ENCODE measurements around the gene ITGB5.

- TF ChIP-seq CTCF (IDR thresholded peaks at IDR 0.05; ENCODE audit: low read depth, low read length) (no peak), POLR2A (IDR thresholded peaks at IDR 0.05; ENCODE audit: extremely low read depth, insufficient read length) (no peak), MYC (IDR thresholded peaks at IDR 0.05; ENCODE audit: low read depth, low read length) (no peak)
- TF ChIP-seq, protein P1, sequence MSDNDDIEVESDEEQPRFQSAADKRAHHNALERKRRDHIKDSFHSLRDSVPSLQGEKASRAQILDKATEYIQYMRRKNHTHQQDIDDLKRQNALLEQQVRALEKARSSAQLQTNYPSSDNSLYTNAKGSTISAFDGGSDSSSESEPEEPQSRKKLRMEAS (IDR thresholded peaks at IDR 0.05; ENCODE audit: low read depth, low read length), result no peak
These were observed 9.8 kb upstream of the ITGB5 start for GRCh38 chr3:124896824-124897526.
